GM19099 (cell line): ENCODE data around the gene DSCAM.

ENCODE experiments used
- POLR2A ChIP-seq: IDR thresholded peaks from 3 replicates; pipeline ENCODE4 v1.6.1; 2011; ENCODE audit warnings: low read depth; ENCODE audit not compliant: insufficient read length; ENCODE audit errors: extremely low read depth

Gene DSCAM

GRCh38 chr21:40080385-40080784 lies 766.6 kb downstream of the DSCAM start:
- no peak for TF ChIP-seq POLR2A

GRCh38 chr21:40074710-40075109 lies 772.2 kb downstream of the DSCAM start:
- TF ChIP-seq POLR2A = no peak

- no peak for TF ChIP-seq POLR2A
Observed at GRCh38 chr21:40074198-40074597, 772.8 kb downstream of the DSCAM start.

GRCh38 chr21:40073642-40074041 lies 773.3 kb downstream of the DSCAM start:
- TF ChIP-seq POLR2A = no peak

- TF ChIP-seq POLR2A = no peak
Observed at GRCh38 chr21:40070871-40071270, 776.1 kb downstream of the DSCAM start.

- no peak for TF ChIP-seq POLR2A
Observed at GRCh38 chr21:40067751-40068150, 779.2 kb downstream of the DSCAM start.

- no peak for TF ChIP-seq POLR2A
Observed at GRCh38 chr21:40066221-40066620, 780.7 kb downstream of the DSCAM start.

GRCh38 chr21:40060083-40060677 lies 786.8 kb downstream of the DSCAM start:
- TF ChIP-seq POLR2A = no peak

- no peak for TF ChIP-seq POLR2A
Observed at GRCh38 chr21:40057331-40057730, 789.6 kb downstream of the DSCAM start.

- TF ChIP-seq POLR2A = no peak
Observed at GRCh38 chr21:40056031-40056430, 790.9 kb downstream of the DSCAM start.

- no peak for TF ChIP-seq POLR2A
Observed at GRCh38 chr21:40054403-40054802, 792.6 kb downstream of the DSCAM start.

GRCh38 chr21:40053007-40053406 lies 794.0 kb downstream of the DSCAM start:
- TF ChIP-seq POLR2A = no peak

GRCh38 chr21:40052276-40052675 lies 794.7 kb downstream of the DSCAM start:
- no peak for TF ChIP-seq POLR2A

- TF ChIP-seq POLR2A = no peak
Observed at GRCh38 chr21:40051801-40052200, 795.2 kb downstream of the DSCAM start.

- no peak for TF ChIP-seq POLR2A
Observed at GRCh38 chr21:40049931-40050290, 797.0 kb downstream of the DSCAM start.

- no peak for TF ChIP-seq POLR2A
Observed at GRCh38 chr21:40049031-40049930, 797.7 kb downstream of the DSCAM start.
